HG02642 (cell line): Measurements from ENCODE around the gene ALPG.
"Not testable (repeated sequence)": the region's sequence is repeated elsewhere in the genome, so short reads cannot be mapped to it uniquely, and the experiment has no call there.

Source experiments
- ATAC-seq: cut with Tn5 transposase; IDR thresholded peaks from one replicate; pipeline ENCODE4 v1.9.1; 2021; ENCODE audit warnings: mild to moderate bottlenecking; ENCODE audit not compliant: unreplicated experiment, poor library complexity

The ALPG gene

GRCh38 chr2:232376260-232376659 lies 30.4 kb upstream of the ALPG start:
- ATAC-seq, result no peak

- ATAC-seq, result no peak
These were observed 29.9 kb upstream of the ALPG start for GRCh38 chr2:232376713-232377112.

GRCh38 chr2:232377319-232377718 lies 29.3 kb upstream of the ALPG start:
- ATAC-seq, result no peak

- ATAC-seq, result no peak
These were observed 28.6 kb upstream of the ALPG start for GRCh38 chr2:232377841-232378734.

- ATAC-seq, result not testable (repeated sequence)
These were observed 27.9 kb upstream of the ALPG start, which contains the start of gene ALPP for GRCh38 chr2:232378735-232379151. Gene ALPP, plus strand, starts transcription at chr2:232378751. Its CDS starts 52 bp downstream, at chr2:232378803.

GRCh38 chr2:232379610-232380590 lies 26.7 kb upstream of the ALPG start:
- not testable (repeated sequence) for ATAC-seq

- ATAC-seq, result not testable (repeated sequence)
These were observed 25.2 kb upstream of the ALPG start for GRCh38 chr2:232381204-232382031.

- ATAC-seq, result no peak
These were observed 24.1 kb upstream of the ALPG start for GRCh38 chr2:232382331-232383225.

GRCh38 chr2:232384466-232384865 lies 22.2 kb upstream of the ALPG start:
- no peak for ATAC-seq

- ATAC-seq, result not testable (repeated sequence)
These were observed 21.6 kb upstream of the ALPG start for GRCh38 chr2:232385058-232385457.

- ATAC-seq, result no peak
These were observed 20.8 kb upstream of the ALPG start for GRCh38 chr2:232385660-232386489.

GRCh38 chr2:232386490-232386739 lies 20.2 kb upstream of the ALPG start:
- no peak for ATAC-seq

GRCh38 chr2:232386740-232387450 lies 19.7 kb upstream of the ALPG start:
- no peak for ATAC-seq

- no peak for ATAC-seq
These were observed 19.0 kb upstream of the ALPG start for GRCh38 chr2:232387451-232388171.

- ATAC-seq, result no peak
These were observed 18.2 kb upstream of the ALPG start for GRCh38 chr2:232388324-232388891.

GRCh38 chr2:232389327-232389726 lies 17.3 kb upstream of the ALPG start:
- ATAC-seq, result no peak

- no peak for ATAC-seq
These were observed 16.0 kb upstream of the ALPG start for GRCh38 chr2:232390661-232391060.
